RWPE1 (cell line): ENCODE measurements around the gene SLC30A9.

ENCODE experiments used
- CTCF ChIA-PET: fragments of 350-600 bp; sonication (Branson Sonifier 250); formaldehyde crosslinking; extraction: SDS; loops from one replicate; lab custom pipeline; 2021; lab: Yijun Ruan, JAX
- POLR2A ChIA-PET: fragments of 400-600 bp; formaldehyde crosslinking; extraction: SDS; loops from one replicate; lab custom pipeline; 2020; ENCODE audit warnings: antibody characterized with exemption; ENCODE audit not compliant: low non-redundant PET; lab: Yijun Ruan, JAX
- DNase-seq: peaks from one replicate; pipeline ENCODE4 v3.0.0; 2012; ENCODE audit warnings: low spot score
- H3K27ac ChIP-seq: fragments of 450-650 bp; 2 replicates; pipeline ENCODE4 v1.5.1; 2017
- CTCF ChIP-seq: fragments of 450-650 bp; conservative IDR thresholded peaks from 2 replicates; pipeline ENCODE4 v1.5.1; 2017; ENCODE audit warnings: low read depth, mild to moderate bottlenecking

SLC30A9 gene

GRCh38 chr4:41963105-41963504 lies 27.2 kb upstream of the SLC30A9 start:
- CTCF ChIA-PET = no interaction called here

GRCh38 chr4:41964401-41964800 lies 25.9 kb upstream of the SLC30A9 start:
- no peak for TF ChIP-seq CTCF
- CTCF ChIA-PET = no interaction called here

More at GRCh38 chr4:41963105-41963504, 27.2 kb upstream of the SLC30A9 start:
- POLR2A ChIA-PET = no interaction called here
- TF ChIP-seq CTCF = 0 out of 2 replicates have a peak, but pooled peaks have one; percentile 24
- DNase-seq = peak; percentile 4
- no peak overlapping the region for H3K27ac ChIP-seq

GRCh38 chr4:41967392-41967791 lies 22.9 kb upstream of the SLC30A9 start:
- CTCF ChIA-PET = no interaction called here
- no peak for DNase-seq
- H3K27ac ChIP-seq = no peak overlapping the region
- POLR2A ChIA-PET = no interaction called here
- TF ChIP-seq CTCF = no peak

More at GRCh38 chr4:41964401-41964800, 25.9 kb upstream of the SLC30A9 start:
- no peak overlapping the region for H3K27ac ChIP-seq
- DNase-seq = no peak
- POLR2A ChIA-PET = no interaction called here

- CTCF ChIA-PET = no interaction called here
- POLR2A ChIA-PET = no interaction called here
- H3K27ac ChIP-seq = no peak overlapping the region
- TF ChIP-seq CTCF = no peak
- no peak for DNase-seq
These were observed 20.7 kb upstream of the SLC30A9 start for GRCh38 chr4:41969671-41970070.

- DNase-seq = no peak
- ChIA-PET POLR2A (no interaction called here), CTCF (interaction anchor here (0.6 kb wide), 1 partner anchor 1076 kb away, joined by 3 read pairs; no protein-coding TSS in a partner anchor)
- no peak overlapping the region for H3K27ac ChIP-seq
- no peak for TF ChIP-seq CTCF
These were observed 15.0 kb upstream of the SLC30A9 start for GRCh38 chr4:41975341-41975740.

- ChIA-PET POLR2A (no interaction called here), CTCF (interaction anchor here (0.7 kb wide), 1 partner anchor 97 kb away, joined by 4 read pairs; no protein-coding TSS in a partner anchor)
- no peak for DNase-seq
These were observed 13.4 kb upstream of the SLC30A9 start for GRCh38 chr4:41976775-41977516.

More at GRCh38 chr4:41976775-41977516, 13.4 kb upstream of the SLC30A9 start:
- TF ChIP-seq CTCF = no peak
- H3K27ac ChIP-seq = no peak overlapping the region
